SJCRH30 (cell line): ENCODE results near the gene KRTAP12-1. TPM values are rescaled to one million over a fixed set of nuclear protein-coding genes. Genes with fewer than 3 reads are reported as not detected.

Source experiments
- DNase-seq, 2 experiments: peaks; one replicate each; pipeline ENCODE4 v3.0.0-alpha.2; 2015 to 2020
- H3K27ac ChIP-seq: fragments of 250-450 bp; sonication (Bioruptor Pico); 2 replicates; pipeline ENCODE4 v1.5.1; 2020; ENCODE audit warnings: mild to moderate bottlenecking, moderate library complexity
- H3K27me3 ChIP-seq: fragments of 250-450 bp; sonication (Bioruptor Pico); 2 replicates; pipeline ENCODE4 v1.5.1; 2020; ENCODE audit warnings: mild to moderate bottlenecking, moderate library complexity
- H3K36me3 ChIP-seq: fragments of 250-450 bp; sonication (Bioruptor Pico); 2 replicates; pipeline ENCODE4 v1.5.1; 2020; ENCODE audit warnings: mild to moderate bottlenecking, moderate library complexity
- H3K4me1 ChIP-seq: fragments of 250-450 bp; sonication (Bioruptor Pico); 2 replicates; pipeline ENCODE4 v1.5.1; 2020; ENCODE audit warnings: mild to moderate bottlenecking, moderate library complexity
- H3K4me3 ChIP-seq: fragments of 250-450 bp; sonication (Bioruptor Pico); 2 replicates; pipeline ENCODE4 v1.5.1; 2020; ENCODE audit warnings: mild to moderate bottlenecking, moderate library complexity
- H3K9me3 ChIP-seq: fragments of 250-450 bp; sonication (Bioruptor Pico); replicated peaks from 2 replicates; pipeline ENCODE4 v1.5.1; 2020; ENCODE audit warnings: mild to moderate bottlenecking, moderate library complexity
- total RNA-seq: library from RNA; depleted of rRNA; stranded (reverse); fragments of >200 nt; shearing (Covaris generic); gene quantifications from 2 replicates; pipeline ENCODE4 v1.2.3, GENCODE V29; 2014; rRNA removed

KRTAP12-1 gene, protein sequence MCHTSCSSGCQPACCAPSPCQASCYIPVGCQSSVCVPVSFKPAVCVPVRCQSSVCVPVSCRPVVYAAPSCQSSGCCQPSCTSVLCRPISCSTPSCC
- not detected in 2 replicates for total RNA-seq

DNA sequence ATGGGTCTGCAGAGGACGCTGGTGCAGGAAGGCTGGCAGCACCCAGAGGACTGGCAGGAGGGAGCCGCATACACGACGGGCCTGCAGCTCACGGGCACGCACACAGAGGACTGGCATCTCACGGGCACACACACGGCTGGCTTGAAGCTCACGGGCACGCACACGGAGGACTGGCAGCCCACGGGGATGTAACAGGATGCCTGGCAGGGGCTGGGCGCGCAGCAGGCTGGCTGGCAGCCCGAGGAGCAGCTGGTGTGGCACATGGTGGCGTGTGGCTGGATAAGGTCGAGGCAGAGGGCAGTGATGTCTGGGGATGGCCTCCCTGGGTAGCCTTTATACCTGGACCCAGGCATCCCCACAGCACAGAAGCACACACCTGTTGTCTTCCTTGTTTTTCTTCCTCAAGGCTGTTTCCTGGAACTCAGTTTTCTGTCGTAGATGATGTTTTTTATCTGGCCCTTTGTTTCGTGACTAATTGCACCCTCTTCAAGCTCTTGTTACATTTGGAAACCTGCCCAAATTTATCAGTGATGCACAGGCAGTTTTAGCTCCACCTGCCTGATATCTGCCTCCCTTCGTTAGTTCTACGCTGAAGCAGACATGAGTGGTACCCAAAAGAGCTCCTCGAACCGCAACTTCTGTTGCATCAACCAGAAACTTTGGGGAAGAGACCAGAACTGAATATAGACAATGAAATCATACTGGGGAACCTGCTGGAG is at the start of gene KRTAP12-1:
Gene KRTAP12-1, minus strand, starts transcription at position 303 of the 719 bp plus-strand sequence. Its CDS starts 40 bp downstream, at position 263.
- peaks cover 8% of the 10 kb centered on the region; the same call in 1 of the 2 replicates for H3K4me1 ChIP-seq
- H3K4me3 ChIP-seq = no peak within 1 kb of the TSS
- H3K9me3 ChIP-seq = no peaks in the 10 kb centered on the region; the same call in 1 of the 2 replicates
- H3K27me3 ChIP-seq = no peaks in the 10 kb centered on the region
- H3K36me3 ChIP-seq = no peaks in the 10 kb centered on the region
- DNase-seq = peak in 1 of 2 experiments; percentile 23
- no peak within 1 kb of the TSS for H3K27ac ChIP-seq

DNA sequence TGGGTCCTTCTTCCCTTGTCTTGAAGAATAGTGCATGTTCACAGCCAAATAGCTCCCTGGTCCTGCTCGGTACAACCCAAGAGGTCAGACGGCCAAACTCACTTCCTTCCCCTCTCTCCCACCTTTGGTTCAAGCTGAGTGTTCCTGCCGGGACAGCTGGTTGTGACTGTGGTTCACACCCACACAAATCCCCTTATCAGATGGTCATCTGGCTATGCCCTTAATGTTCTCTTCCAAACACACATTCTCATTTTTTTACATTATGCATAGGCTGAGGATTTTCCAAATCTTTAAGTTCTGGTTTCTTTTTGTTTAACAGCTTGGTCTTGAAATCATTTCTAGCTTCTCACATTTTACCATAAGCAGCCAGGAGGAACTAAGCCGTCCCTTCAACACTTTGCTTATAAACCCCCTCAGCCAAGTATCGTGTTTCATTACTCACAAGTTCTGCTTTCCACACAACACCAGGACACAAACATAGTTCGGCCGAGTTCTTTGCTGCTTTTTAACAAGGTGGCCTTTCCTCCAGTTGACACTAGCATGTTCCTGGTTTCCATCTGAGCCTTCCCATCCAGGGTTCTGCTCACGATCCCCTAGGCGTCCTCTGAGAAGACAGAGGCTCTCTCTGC is 49.1 kb upstream of the KRTAP12-1 start:
- Histone ChIP-seq H3K9me3 (no peaks in the 10 kb centered on the region), H3K27me3 (no peaks in the 10 kb centered on the region), H3K27ac (no peak overlapping the region), H3K36me3 (no peaks in the 10 kb centered on the region), H3K4me1 (peaks cover 31% of the 10 kb centered on the region), H3K4me3 (no peak overlapping the region)
- peak in 1 of 2 experiments; percentile 22 for DNase-seq

DNA sequence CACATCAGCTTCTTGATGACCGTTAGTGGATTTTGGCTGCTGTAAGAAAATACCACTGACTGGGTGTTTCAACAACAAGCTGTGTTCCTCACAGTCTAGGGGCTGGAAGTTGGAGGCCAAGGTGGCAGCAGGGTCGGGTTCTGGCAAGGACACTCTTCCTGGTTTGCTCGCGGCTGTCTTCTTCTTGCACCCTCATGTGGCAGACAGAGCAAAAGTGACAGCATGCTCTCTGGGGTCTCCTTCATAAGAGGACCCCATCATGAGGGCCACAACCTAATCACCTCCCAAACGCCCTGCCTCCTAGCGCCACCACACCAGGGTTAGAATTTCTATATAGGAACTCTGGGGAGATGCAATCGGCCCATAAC is 48.0 kb upstream of the KRTAP12-1 start:
- Histone ChIP-seq H3K36me3 (no peaks in the 10 kb centered on the region), H3K9me3 (no peaks in the 10 kb centered on the region), H3K27me3 (no peaks in the 10 kb centered on the region), H3K4me3 (no peak overlapping the region), H3K4me1 (peaks cover 31% of the 10 kb centered on the region), H3K27ac (no peak overlapping the region; the same call in 1 of the 2 replicates)
- DNase-seq = no peak

DNA sequence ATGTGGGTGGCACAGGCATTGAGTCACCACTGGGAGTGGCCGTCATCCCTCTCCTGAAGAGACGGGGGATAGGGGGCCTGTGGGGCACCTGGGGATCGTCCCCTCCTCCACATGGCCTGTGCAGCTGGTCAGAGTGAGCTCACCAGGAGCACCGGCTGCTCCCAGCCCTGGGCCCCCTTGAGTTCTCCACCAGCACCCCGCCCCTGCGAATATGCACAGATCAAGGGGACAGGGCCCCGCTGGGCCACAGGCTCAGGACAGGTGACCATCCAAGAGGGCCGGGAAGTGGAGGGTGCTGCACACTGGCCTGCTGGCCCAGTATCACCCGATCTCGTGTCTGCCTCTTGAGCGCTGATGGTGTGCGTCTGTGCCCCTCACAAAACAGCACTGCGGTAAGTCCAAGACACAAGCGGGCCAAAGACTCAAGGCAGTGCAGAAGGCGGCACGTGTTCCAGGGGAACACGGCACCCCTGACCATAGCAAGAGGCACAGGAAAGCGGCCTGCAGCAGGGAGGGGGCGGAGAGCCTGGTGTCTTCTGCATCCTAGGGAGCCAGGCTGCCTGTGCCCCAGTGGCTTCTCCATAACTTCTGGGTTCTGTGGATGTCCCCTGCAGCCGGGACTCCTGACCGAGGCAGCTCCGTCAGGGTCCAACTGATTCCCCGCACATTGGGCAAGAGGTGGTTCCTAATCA is 47.5 kb upstream of the KRTAP12-1 start:
- DNase-seq = peak; percentile 66 to 80
- Histone ChIP-seq H3K27me3 (no peaks in the 10 kb centered on the region), H3K4me1 (peaks cover 31% of the 10 kb centered on the region), H3K4me3 (peak overlapping the region; percentile 11), H3K9me3 (no peaks in the 10 kb centered on the region), H3K27ac (peak overlapping the region; percentile 79), H3K36me3 (no peaks in the 10 kb centered on the region)

DNA sequence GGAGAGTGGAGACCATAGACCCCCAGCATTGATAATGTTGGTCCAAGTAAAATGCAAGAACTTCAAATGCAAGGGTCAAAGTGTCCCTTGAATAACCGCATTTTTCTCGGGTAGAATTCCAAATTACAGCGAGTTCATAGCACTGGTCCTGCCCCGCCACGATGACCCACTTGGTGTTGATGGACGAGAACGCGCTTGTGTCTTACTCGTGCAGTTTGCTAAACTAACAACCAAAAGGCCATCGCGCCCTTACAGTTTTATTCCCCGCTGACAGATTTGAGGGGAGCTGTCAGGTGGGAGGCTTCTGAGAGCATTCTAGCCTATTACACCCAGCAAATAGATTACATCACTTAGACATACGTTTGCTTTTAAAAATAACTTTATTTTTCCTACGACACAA is 46.8 kb upstream of the KRTAP12-1 start:
- Histone ChIP-seq H3K9me3 (no peaks in the 10 kb centered on the region), H3K27ac (peak overlapping the region; percentile 79), H3K4me1 (peaks cover 31% of the 10 kb centered on the region), H3K36me3 (no peaks in the 10 kb centered on the region), H3K4me3 (peak overlapping the region; percentile 11), H3K27me3 (no peaks in the 10 kb centered on the region)
- peak; percentile 65 to 71 for DNase-seq

DNA sequence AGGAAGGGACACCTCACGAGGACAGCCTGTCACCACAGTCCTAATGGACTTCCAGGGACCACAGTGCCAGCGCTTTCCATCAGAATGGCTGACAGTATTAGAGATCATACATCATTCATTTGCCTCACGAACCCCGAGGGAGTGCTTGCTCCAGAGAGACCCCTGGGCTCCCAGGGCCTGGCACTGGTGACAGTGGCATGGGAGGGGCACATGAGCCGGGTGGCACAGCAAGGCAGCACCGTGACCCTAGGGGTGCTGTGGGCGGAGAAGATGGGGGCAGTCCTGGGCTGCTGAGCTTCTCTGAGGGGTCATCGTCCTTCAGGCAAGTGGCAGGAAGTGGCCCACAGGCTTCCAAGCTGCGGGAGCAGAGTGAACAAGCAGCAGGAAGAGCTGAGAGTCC is 45.8 kb upstream of the KRTAP12-1 start:
- Histone ChIP-seq H3K27me3 (no peaks in the 10 kb centered on the region), H3K9me3 (no peaks in the 10 kb centered on the region), H3K27ac (no peak overlapping the region), H3K4me1 (peaks cover 31% of the 10 kb centered on the region), H3K4me3 (no peak overlapping the region), H3K36me3 (no peaks in the 10 kb centered on the region)
- DNase-seq = no peak

DNA sequence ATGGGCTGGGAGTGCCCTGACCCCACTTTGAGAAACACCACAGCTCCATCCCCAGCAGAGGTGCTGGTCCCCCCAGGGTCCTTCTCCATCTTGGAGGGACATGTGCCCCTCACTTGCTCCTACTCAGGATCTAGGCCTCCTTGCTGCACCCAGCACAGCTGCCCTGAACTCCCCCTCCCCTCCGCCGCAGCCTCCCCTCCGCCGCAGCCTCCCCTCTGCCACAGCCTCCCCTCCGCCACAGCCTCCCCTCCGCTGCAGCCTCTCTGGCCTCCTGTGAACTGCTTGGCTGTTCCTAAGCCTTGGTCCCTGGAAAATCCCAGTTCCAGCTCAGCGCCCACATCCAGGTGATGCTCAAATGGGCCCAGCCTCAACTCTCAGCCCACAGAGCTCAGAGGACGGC is 45.4 kb upstream of the KRTAP12-1 start:
- Histone ChIP-seq H3K9me3 (no peaks in the 10 kb centered on the region), H3K4me3 (no peak overlapping the region), H3K27me3 (no peaks in the 10 kb centered on the region), H3K4me1 (peaks cover 31% of the 10 kb centered on the region), H3K27ac (no peak overlapping the region), H3K36me3 (no peaks in the 10 kb centered on the region)
- DNase-seq = no peak

DNA sequence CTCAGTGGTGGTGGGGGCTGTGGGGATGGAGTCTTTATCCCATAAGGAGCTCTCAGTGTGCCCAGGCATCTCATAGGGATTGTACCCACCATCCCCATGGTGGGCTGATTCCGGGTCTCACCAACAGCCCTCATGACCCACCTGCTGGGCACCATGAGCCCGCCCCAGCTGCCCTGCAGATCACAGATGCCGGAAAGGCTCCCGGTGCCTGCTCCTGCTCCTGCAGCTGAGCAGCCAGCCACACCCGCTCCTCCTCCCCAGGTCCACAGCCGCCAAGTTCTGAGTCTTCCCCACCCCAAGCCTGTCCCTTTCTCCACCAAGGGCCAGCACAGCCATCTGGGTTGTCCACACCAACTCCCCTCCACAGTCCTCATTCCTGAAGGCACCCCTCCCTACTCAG is 44.9 kb upstream of the KRTAP12-1 start:
- no peak for DNase-seq
- no peaks in the 10 kb centered on the region for H3K27me3 ChIP-seq

DNA sequence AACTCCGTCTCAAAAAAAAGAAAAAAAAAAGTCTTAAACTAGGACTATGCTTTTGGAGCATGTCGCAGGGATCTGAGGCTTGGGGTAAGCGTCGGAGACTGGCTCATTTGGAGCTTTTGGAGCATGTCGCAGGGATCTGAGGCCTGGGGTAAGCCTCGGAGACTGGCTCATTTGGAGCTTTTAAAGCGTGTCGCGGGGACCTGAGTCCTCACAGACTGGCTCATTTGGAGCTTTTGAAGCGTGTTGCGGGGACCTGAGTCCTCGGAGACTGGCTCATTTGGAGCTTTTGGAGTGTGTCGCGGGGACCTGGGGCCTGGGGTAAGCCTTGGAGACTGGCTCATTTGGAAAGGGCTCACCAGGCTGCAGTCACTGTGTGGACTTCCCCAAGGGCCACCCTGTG is 43.0 kb upstream of the KRTAP12-1 start:
- no peaks in the 10 kb centered on the region for H3K9me3 ChIP-seq
- H3K27me3 ChIP-seq = no peaks in the 10 kb centered on the region
- no peak overlapping the region for H3K27ac ChIP-seq
- peaks cover 15% of the 10 kb centered on the region for H3K4me1 ChIP-seq
- DNase-seq = no peak
- no peaks in the 10 kb centered on the region for H3K36me3 ChIP-seq
- H3K4me3 ChIP-seq = no peak overlapping the region

More for the DNA sequence above, 44.9 kb upstream of the KRTAP12-1 start:
- H3K4me1 ChIP-seq = peaks cover 31% of the 10 kb centered on the region
- no peak overlapping the region for H3K27ac ChIP-seq
- no peaks in the 10 kb centered on the region for H3K9me3 ChIP-seq
- H3K4me3 ChIP-seq = no peak overlapping the region
- H3K36me3 ChIP-seq = no peaks in the 10 kb centered on the region

DNA sequence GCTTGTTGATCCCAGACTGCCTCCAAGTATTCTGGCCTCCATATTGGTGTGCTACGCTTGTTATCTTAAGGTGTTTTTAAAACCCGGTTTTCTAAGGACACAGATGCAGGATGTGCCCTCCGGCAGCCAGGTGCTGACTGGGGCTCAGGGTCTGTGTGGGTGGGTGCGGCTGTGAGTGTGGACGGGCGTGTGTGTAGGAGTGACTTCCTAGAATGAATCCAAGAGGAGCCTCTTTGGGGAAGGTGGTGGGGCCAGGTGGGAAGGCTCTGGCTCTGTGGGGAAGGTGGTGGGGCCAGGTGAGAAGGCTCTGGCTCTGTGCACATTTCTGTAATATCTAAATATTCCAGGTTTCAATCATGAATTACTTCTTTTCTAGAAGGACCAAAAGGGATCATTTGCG is 42.2 kb upstream of the KRTAP12-1 start:
- Histone ChIP-seq H3K9me3 (no peaks in the 10 kb centered on the region), H3K27me3 (no peaks in the 10 kb centered on the region), H3K4me3 (no peak overlapping the region), H3K36me3 (no peaks in the 10 kb centered on the region), H3K27ac (no peak overlapping the region), H3K4me1 (peaks cover 8% of the 10 kb centered on the region)
- no peak for DNase-seq

DNA sequence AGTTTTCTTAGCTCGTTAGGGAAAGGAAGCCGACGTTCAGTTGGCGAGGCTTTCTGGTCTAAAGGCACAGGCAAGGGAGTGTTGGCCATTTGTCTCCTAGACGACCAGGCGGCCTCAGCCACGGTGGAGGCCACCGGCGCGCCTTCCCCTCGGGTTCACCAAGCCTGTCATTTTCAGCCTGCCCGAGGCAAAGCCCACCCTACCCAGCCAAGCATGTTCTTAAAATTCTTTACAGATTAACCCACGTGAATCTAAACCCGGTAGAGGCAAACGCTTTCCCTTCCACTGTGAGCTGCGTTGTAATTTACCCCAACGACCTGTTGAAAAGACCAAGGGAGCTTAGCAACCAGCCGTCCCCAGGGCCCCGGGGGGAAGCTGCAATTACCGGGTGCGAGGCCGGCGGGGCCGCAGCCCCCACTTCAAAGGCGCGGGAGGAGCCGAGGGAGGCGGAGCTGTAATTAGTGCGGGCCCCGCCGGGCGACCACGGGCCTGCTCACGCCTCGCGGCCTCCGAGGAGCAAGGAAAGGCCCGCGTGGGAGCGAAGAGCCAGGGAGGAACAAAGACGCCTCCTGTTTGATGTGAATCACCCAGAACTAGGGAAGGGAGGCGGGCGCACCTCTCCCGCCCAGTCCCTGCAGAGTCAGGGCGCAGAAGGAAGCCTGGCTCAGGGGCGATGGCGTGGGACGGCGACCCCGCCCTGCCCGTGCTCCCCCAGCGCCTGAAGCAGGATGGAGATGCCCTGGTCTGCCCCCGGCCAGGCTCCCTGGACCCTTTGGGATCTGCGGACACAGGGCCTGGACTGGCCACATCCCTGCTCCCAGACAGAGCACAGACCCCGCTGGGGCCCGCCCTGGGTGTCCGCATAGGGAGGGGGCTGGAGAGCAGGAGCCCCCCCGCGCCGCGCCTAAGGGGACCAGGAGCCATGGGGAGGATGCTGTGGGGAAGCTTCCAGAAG is 41.5 kb upstream of the KRTAP12-1 start:
- no peaks in the 10 kb centered on the region for H3K27me3 ChIP-seq
- no peaks in the 10 kb centered on the region for H3K36me3 ChIP-seq
- H3K9me3 ChIP-seq = no peaks in the 10 kb centered on the region
- H3K4me3 ChIP-seq = no peak overlapping the region
- DNase-seq = no peak
- peaks cover under 1% of the 10 kb centered on the region; the same call in 1 of the 2 replicates for H3K4me1 ChIP-seq
- H3K27ac ChIP-seq = no peak overlapping the region

DNA sequence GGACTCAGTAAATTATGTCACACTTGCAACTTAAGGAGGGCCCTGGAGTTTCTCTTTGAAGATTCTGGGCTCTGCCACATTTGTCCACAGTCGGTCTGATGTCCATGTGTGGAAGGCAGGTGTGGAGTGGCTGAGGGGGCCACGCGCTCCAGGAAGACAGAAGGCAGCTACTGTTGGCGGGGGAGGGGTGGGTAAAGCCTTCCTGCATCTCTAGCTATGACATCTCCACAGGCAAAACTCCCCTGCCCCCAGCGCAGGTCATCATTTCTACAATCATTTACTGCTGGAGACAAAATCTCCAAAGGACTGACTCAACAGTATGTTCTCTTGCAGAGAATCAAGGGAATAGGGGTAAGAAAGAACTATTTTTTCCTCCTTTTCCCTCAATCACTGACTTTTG is 40.8 kb upstream of the KRTAP12-1 start:
- Histone ChIP-seq H3K9me3 (no peaks in the 10 kb centered on the region), H3K27ac (no peak overlapping the region)

DNA sequence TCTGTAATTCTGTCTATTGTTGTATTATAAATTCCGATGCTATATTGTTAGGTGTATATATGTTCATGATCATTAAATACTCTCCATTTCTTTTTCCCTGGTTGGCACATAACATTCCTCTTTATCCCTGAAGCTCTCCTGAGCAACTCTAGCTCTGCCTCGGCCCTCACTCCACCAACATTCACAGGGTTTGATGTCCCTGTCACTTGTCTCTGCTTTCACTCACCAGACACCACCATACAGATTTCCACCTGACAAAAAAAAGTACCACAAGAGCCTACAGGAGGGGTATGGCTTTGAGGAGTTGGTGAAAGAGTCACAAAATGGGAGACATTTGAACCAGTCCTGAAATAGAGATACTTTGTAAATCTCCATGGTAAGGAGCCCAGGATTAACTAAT is 38.2 kb upstream of the KRTAP12-1 start:
- Histone ChIP-seq H3K4me3 (no peak overlapping the region), H3K9me3 (no peaks in the 10 kb centered on the region), H3K36me3 (no peaks in the 10 kb centered on the region), H3K27ac (no peak overlapping the region), H3K27me3 (0 out of 2 replicates have a peak, but pooled peaks cover 3% of the 10 kb centered on the region), H3K4me1 (no peaks in the 10 kb centered on the region)
- no peak for DNase-seq

More for the DNA sequence above, 40.8 kb upstream of the KRTAP12-1 start:
- Histone ChIP-seq H3K4me1 (no peaks in the 10 kb centered on the region), H3K4me3 (no peak overlapping the region), H3K27me3 (no peaks in the 10 kb centered on the region), H3K36me3 (no peaks in the 10 kb centered on the region)
- DNase-seq = no peak

DNA sequence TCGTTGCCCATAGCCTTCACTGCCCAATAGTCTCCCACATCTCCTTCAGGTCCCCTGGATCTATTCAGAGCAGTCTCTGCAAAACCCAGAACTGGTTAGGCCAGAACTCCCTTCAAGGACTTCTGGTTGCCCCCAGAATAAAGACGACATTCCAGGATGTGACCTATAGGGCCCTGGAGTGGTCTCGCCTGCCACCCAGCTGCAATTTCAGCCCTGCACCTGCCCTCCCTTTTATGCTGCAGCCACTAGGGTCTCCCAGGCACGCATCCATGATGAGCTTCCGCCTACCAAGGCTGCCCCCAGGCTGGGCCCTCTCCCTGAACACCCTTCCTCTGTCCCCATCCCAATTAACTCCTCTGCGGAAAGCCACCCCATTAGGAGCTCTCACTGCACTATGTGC is 36.6 kb upstream of the KRTAP12-1 start:
- 0 out of 2 replicates have a peak, but pooled peaks cover 3% of the 10 kb centered on the region for H3K27me3 ChIP-seq
- DNase-seq = no peak
- no peak overlapping the region for H3K27ac ChIP-seq
- no peaks in the 10 kb centered on the region for H3K36me3 ChIP-seq
- H3K9me3 ChIP-seq = no peaks in the 10 kb centered on the region
- H3K4me3 ChIP-seq = no peak overlapping the region
- H3K4me1 ChIP-seq = no peaks in the 10 kb centered on the region
